ENCODE results near the gene KPTN. TPM values are rescaled to one million over a fixed set of nuclear protein-coding genes. Genes with fewer than 3 reads are reported as not detected.

The KPTN gene
- total and polyA plus RNA-seq, 7 donors: 4.4 to 12.2 (median 4.8) TPM

DNA sequence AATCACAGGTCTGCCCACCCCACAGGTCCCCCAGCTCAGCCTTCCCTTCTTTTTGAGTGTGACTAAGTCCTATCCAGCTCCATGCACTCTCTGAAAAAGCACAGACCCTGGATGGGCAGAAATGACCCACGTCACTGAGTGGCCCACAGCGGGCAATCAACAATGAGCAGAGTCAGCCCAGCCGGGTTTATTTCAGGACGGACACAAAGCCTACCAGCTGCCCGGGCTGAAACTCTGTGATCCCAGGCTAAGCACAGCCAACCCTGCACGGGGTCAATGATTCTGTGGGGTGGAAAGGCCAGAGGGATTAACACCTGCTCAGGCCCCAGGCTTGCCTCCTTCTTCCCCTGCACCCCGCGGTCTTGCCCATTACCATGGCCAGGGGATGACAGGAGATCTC lies 22.4 kb upstream of the KPTN start:
- Histone ChIP-seq H3K36me3 (peaks cover 8 to 33% (median 16%) of the 10 kb centered on the region in 4 donors), H3K27me3 (no peaks in the 10 kb centered on the region), H3K4me1 (peaks cover 0 to 57% (median 53%) of the 10 kb centered on the region in 4 donors), H3K27ac (peak overlapping the region in 3 of 4 donors; percentile 51 to 100 (median 98)), H3K9me3 (no peaks in the 10 kb centered on the region), H3K4me3 (no peak overlapping the region)
- intact Hi-C loops (cut with DNase I): no loop called here
- DNase-seq: no peak
- TF ChIP-seq, protein P1, sequence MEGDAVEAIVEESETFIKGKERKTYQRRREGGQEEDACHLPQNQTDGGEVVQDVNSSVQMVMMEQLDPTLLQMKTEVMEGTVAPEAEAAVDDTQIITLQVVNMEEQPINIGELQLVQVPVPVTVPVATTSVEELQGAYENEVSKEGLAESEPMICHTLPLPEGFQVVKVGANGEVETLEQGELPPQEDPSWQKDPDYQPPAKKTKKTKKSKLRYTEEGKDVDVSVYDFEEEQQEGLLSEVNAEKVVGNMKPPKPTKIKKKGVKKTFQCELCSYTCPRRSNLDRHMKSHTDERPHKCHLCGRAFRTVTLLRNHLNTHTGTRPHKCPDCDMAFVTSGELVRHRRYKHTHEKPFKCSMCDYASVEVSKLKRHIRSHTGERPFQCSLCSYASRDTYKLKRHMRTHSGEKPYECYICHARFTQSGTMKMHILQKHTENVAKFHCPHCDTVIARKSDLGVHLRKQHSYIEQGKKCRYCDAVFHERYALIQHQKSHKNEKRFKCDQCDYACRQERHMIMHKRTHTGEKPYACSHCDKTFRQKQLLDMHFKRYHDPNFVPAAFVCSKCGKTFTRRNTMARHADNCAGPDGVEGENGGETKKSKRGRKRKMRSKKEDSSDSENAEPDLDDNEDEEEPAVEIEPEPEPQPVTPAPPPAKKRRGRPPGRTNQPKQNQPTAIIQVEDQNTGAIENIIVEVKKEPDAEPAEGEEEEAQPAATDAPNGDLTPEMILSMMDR (IDR thresholded peaks at IDR 0.05): no peak
- TF ChIP-seq POLR2A (IDR thresholded peaks at IDR 0.05) (no peak), EP300 (IDR thresholded peaks at IDR 0.05) (no peak), POLR2AphosphoS5 (IDR thresholded peaks at IDR 0.05) (no peak)
- 89 to 90% methylated on average over 8 of the region's 8 CpGs for WGBS, 2 donors

DNA sequence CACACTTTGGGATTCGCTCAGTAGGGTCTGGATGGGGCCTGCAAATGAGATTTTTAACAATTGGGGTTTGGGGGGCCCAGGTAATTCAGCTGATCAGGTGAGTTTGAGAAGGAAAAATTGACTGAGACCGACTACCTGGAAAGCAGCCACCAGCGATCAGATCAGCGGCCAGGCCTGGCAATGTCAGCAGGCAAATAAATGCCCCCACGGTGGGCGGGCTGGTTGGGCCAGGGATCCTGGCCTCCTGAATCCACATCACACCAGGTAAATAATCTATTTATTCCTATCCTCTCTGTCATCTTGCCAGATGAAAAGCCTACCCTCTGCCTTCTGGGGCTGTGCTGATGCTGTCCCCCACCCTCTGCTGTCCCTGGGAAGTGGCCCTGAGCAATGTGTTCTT lies 21.5 kb upstream of the KPTN start:
- DNase-seq: no peak
- H3K27ac ChIP-seq: peak overlapping the region in 1 of 4 donors; percentile 100
- peaks cover 0 to 48% (median 44%) of the 10 kb centered on the region in 4 donors for H3K4me1 ChIP-seq
- 95 to 98% methylated on average over 6 of the region's 6 CpGs for WGBS, 2 donors
- intact Hi-C loops (cut with DNase I): no loop called here
- H3K36me3 ChIP-seq: peaks cover 10 to 42% (median 20%) of the 10 kb centered on the region in 4 donors
- no peaks in the 10 kb centered on the region for H3K9me3 ChIP-seq
- no peaks in the 10 kb centered on the region for H3K27me3 ChIP-seq
- TF ChIP-seq POLR2A (IDR thresholded peaks at IDR 0.05) (no peak), EP300 (IDR thresholded peaks at IDR 0.05) (no peak), POLR2AphosphoS5 (IDR thresholded peaks at IDR 0.05) (no peak)
- TF ChIP-seq, protein P1 (IDR thresholded peaks at IDR 0.05): no peak
- H3K4me3 ChIP-seq: no peak overlapping the region

DNA sequence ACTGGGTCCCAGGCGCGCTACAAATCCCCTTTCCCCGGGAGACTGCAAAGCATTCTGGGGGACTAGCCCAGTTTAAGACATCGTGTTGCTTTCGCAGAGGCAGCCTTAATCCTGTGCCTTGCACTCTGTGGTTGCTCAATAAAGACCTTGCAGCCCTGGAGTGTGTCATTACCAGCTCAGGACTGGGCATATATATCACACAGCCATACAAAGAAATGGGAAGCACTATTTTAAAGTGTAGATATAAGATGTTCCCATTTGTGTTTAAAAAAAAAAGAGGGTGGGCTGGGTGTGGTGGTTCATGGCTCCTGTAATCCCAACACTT lies 19.8 kb upstream of the KPTN start:
- Histone ChIP-seq H3K4me1 (peaks cover 0 to 30% (median 27%) of the 10 kb centered on the region in 4 donors), H3K4me3 (no peak overlapping the region), H3K27ac (no peak overlapping the region), H3K27me3 (no peaks in the 10 kb centered on the region), H3K9me3 (no peaks in the 10 kb centered on the region), H3K36me3 (peaks cover 18 to 59% (median 36%) of the 10 kb centered on the region in 4 donors)
- TF ChIP-seq, protein P1 (IDR thresholded peaks at IDR 0.05): no peak
- no peak for TF ChIP-seq POLR2A (IDR thresholded peaks at IDR 0.05)
- no peak for TF ChIP-seq EP300 (IDR thresholded peaks at IDR 0.05)
- no peak for TF ChIP-seq POLR2AphosphoS5 (IDR thresholded peaks at IDR 0.05)
- intact Hi-C loops (cut with DNase I): no loop called here
- DNase-seq: no peak
- 77 to 84% methylated on average over 5 of the region's 5 CpGs for WGBS, 2 donors

DNA sequence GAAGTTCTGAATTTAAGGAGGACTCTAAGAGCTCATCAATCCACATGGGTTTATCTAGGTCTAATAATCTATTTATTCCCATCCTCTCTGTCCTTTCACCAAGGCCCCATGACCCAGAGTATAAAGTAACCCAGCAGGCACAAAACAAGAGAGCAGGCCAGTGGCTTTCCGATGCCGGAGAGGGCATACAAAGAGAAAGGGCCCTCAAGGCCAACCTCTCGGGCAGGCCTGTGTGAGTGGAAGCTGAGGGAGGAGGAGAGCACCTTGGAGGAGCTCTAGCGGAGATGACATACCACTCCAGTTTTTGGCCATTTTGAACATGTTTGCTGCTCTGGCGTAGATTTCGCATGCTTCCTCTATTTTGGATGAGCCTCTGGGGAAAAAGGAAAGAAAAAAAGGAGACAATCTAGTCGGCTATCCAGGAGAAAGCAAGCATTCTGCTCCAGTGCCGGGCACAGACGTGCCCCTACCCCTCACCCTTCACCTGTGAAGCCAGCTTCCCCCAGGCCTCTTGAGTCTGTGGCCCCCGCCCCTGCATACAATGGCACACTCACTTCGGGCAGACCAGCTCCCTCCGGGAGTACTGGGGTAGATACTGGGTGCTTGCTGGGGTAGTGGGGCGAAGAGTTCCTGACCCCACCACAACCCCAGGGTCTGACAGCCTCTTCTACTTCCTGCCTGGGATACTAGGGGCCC lies 19.3 kb upstream of the KPTN start:
- Histone ChIP-seq H3K9me3 (no peaks in the 10 kb centered on the region), H3K27me3 (no peaks in the 10 kb centered on the region), H3K36me3 (peaks cover 18 to 64% (median 39%) of the 10 kb centered on the region in 4 donors), H3K4me3 (no peak overlapping the region), H3K27ac (no peak overlapping the region), H3K4me1 (peaks cover 0 to 25% (median 22%) of the 10 kb centered on the region in 4 donors)
- no peak for TF ChIP-seq EP300 (IDR thresholded peaks at IDR 0.05)
- TF ChIP-seq, protein P1 (IDR thresholded peaks at IDR 0.05): no peak
- no peak for TF ChIP-seq POLR2AphosphoS5 (IDR thresholded peaks at IDR 0.05)
- no peak for TF ChIP-seq POLR2A (IDR thresholded peaks at IDR 0.05)
- intact Hi-C loops (cut with DNase I): no loop called here
- DNase-seq: no peak
- 90 to 96% methylated on average over 13 of the region's 13 CpGs for WGBS, 2 donors
